Measurements from ENCODE around the gene CHST8.

The CHST8 gene

GRCh38 chr19:33724721-33725060, 102.9 kb downstream of the CHST8 start:
- H3K27ac ChIP-seq: no peak overlapping the region

DNA sequence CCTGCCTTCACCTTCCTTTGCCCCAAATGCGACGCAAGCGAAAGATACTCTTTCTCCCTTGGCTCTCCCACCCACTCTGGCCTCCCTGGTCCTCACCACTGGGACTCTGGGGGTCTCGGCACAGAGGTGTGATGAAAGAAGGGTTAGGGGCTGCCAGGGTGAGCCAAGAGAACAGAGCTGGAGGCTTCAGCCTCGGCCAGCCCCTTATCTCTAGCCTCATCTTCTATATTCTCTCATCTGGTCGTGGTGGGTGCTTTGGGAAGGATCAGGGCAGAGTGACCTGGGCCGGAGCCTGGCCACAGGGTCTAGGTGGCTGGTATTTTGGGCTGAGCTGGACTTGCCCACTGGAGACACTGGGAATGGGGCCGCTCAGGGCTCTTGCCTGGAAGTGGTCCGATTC, 103.8 kb downstream of the CHST8 start:
- Histone ChIP-seq H3K27me3 (no peaks in the 10 kb centered on the region), H3K4me3 (no peak overlapping the region), H3K4me1 (peaks cover 0 to 13% (median 5%) of the 10 kb centered on the region in 10 experiments; a peak in 8 of 20 replicates), H3K36me3 (no peaks in the 10 kb centered on the region), H3K9me3 (replicated peaks in 1 of 11) (no peaks in the 10 kb centered on the region), H3K4me2 (peak overlapping the region in 3 of 11 experiments; percentile 17 to 40 (median 26); a peak in 1 of 22 replicates), H3K27ac (no peak overlapping the region), H4K20me1 (peaks cover 0 to 23% (median 0%) of the 10 kb centered on the region in 11 experiments; a peak in 4 of 22 replicates), H3K9ac (no peak overlapping the region)
- TF ChIP-seq Cebpa-rat (IDR thresholded peaks at IDR 0.05): no peak

More at GRCh38 chr19:33724721-33725060, 102.9 kb downstream of the CHST8 start:
- Histone ChIP-seq H3K36me3 (no peaks in the 10 kb centered on the region), H4K20me1 (peaks cover 0 to 23% (median 0%) of the 10 kb centered on the region in 11 experiments; a peak in 4 of 22 replicates), H3K9ac (no peak overlapping the region), H3K27me3 (no peaks in the 10 kb centered on the region), H3K4me2 (peak overlapping the region in 4 of 11 experiments; percentile 5 to 40 (median 22); a peak in 5 of 22 replicates), H3K9me3 (replicated peaks in 1 of 11) (no peaks in the 10 kb centered on the region), H3K4me3 (no peak overlapping the region), H3K4me1 (peaks cover 0 to 13% (median 5%) of the 10 kb centered on the region in 10 experiments; a peak in 8 of 20 replicates)
- no peak for TF ChIP-seq Cebpa-rat (IDR thresholded peaks at IDR 0.05)

DNA sequence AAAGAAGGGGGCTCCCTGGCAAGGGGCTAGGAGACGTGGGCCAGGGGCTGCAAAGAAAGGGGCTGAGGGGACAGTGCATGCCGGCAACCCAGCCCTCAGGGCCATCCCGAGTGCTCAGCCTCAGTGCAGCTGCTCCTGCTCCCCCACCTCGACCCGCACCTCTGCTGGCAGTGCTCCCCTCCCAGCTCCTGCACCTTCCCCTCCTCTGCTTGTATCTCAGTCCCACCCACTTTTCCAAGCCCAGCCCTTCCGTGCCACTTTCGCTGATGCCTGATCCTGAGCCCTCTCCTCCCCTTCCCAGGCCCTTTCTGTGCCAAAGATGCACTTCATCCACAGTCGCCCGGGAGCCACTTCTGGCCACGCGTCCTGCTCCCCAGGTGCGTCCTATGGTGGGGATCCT, 105.0 kb downstream of the CHST8 start:
- TF ChIP-seq Cebpa-rat (IDR thresholded peaks at IDR 0.05): no peak
- H3K4me2 ChIP-seq: no peak overlapping the region
- H3K4me3 ChIP-seq: no peak overlapping the region
- H3K4me1 ChIP-seq: peaks cover 0 to 13% (median 5%) of the 10 kb centered on the region in 10 experiments; a peak in 8 of 20 replicates
- no peak overlapping the region for H3K27ac ChIP-seq
- H3K9me3 ChIP-seq (replicated peaks in 1 of 11): no peaks in the 10 kb centered on the region
- no peaks in the 10 kb centered on the region for H3K27me3 ChIP-seq
- H3K36me3 ChIP-seq: no peaks in the 10 kb centered on the region
- H4K20me1 ChIP-seq: peaks cover 0 to 23% (median 0%) of the 10 kb centered on the region in 11 experiments; a peak in 4 of 22 replicates
- no peak overlapping the region for H3K9ac ChIP-seq

- Histone ChIP-seq H3K4me3 (no peak overlapping the region), H4K20me1 (peaks cover 0 to 23% (median 0%) of the 10 kb centered on the region in 11 experiments; a peak in 5 of 22 replicates), H3K27me3 (no peaks in the 10 kb centered on the region), H3K9ac (no peak overlapping the region), H3K36me3 (no peaks in the 10 kb centered on the region), H3K27ac (no peak overlapping the region), H3K9me3 (replicated peaks in 1 of 11) (peaks cover 0 to under 1% (median 0%) of the 10 kb centered on the region in 11 experiments; a peak in 1 of 22 replicates), H3K4me1 (peaks cover 0 to 10% (median 5%) of the 10 kb centered on the region in 10 experiments; a peak in 8 of 20 replicates), H3K4me2 (no peak overlapping the region)
- TF ChIP-seq Cebpa-rat (IDR thresholded peaks at IDR 0.05): no peak
Observed at GRCh38 chr19:33727331-33727998, 105.7 kb downstream of the CHST8 start.

DNA sequence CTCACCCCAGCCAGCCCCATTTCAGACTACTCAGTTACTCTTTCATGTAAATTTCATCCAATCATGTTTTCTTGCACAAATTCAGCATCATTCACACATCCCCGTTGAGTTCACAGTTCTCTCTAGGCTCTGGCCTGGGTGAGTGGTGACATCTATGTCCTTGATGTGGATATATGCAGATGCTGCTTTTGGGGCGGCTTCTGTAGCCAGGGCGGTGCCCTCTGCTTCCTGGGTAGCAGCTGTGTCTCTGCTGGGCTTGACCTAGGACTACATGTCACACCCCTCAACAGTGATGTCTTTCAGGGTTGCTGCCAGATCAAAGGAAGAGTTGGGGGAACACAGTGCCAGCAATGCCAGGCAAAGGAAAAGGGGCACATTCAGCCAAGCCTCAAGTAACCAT, 106.4 kb downstream of the CHST8 start:
- no peaks in the 10 kb centered on the region for H3K27me3 ChIP-seq
- H3K9me3 ChIP-seq (replicated peaks in 1 of 11): peaks cover 0 to 6% (median 0%) of the 10 kb centered on the region in 11 experiments; a peak in 5 of 22 replicates
- H3K4me2 ChIP-seq: no peak overlapping the region
- no peak for TF ChIP-seq Cebpa-rat (IDR thresholded peaks at IDR 0.05)
- H4K20me1 ChIP-seq: peaks cover 0 to 23% (median 0%) of the 10 kb centered on the region in 11 experiments; a peak in 5 of 22 replicates
- no peak overlapping the region for H3K9ac ChIP-seq
- H3K4me3 ChIP-seq: no peak overlapping the region
- no peaks in the 10 kb centered on the region for H3K36me3 ChIP-seq
- no peak overlapping the region for H3K27ac ChIP-seq
- H3K4me1 ChIP-seq: peaks cover 0 to 10% (median 5%) of the 10 kb centered on the region in 10 experiments; a peak in 8 of 20 replicates

DNA sequence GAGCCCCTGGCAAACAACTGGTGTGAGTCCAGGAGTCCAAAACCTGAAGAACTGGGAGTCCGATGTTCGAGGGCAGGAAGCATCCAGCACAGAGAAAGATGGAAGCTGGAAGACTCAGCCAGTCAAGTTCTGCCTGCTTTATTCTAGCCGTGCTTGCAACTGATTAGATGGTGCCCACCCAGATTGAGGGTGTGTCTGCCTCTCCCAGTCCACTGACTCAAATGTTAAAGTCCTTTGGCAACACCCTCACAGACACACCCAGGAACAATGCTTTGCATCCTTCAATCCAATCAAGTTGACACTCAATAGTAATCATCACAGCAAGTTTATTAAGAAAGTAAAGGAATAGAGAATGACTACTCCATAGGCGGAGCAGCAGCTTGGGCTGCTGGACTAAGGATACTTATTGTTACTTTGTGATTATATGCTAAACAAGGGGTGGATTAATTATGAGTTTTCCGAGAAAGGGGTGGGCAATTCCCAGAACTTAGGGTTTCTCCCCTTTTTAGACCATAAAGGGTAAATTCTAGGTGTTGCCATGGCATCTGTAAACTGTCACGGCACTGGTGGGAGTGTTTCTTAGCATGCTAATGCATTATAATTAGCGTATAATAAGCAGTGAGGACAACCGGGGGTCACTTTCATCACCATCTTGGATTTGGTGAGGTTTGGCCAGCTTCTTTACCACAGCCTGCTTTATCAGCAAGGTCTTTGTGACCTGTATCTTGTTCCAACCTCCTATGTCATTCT, 109.3 kb downstream of the CHST8 start:
- Histone ChIP-seq H3K36me3 (no peaks in the 10 kb centered on the region), H3K4me2 (no peak overlapping the region), H3K4me1 (no peaks in the 10 kb centered on the region), H4K20me1 (peaks cover 0 to 20% (median 0%) of the 10 kb centered on the region in 11 experiments; a peak in 5 of 22 replicates), H3K9me3 (replicated peaks in 1 of 11) (peaks cover 0 to 6% (median 0%) of the 10 kb centered on the region in 11 experiments; a peak in 5 of 22 replicates), H3K27ac (no peak overlapping the region), H3K4me3 (no peak overlapping the region), H3K27me3 (peaks cover 0 to 4% (median 0%) of the 10 kb centered on the region in 11 experiments; a peak in 2 of 22 replicates), H3K9ac (no peak overlapping the region)
- no peak for TF ChIP-seq Cebpa-rat (IDR thresholded peaks at IDR 0.05)

DNA sequence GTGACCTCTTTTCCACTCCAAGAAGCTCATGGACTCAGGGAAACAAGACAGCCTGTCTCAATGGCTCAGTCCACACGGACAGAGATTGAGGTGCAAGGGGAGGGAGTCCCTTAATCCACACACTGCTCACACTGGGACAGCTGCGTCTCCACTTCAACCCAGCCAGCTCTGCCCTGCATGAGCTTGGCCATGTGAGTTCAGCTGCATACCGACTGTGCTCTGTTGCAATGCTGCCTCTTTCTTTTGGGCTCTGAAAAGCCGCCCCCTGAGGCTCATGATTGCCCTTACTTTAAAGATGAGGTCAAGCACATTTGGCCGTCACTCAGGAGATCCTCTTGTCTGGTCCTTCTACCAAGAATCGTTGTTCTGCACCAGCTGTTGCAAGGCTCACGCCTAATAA, 110.1 kb downstream of the CHST8 start:
- Histone ChIP-seq H3K27me3 (peaks cover 0 to 4% (median 0%) of the 10 kb centered on the region in 11 experiments; a peak in 2 of 22 replicates), H3K36me3 (no peaks in the 10 kb centered on the region), H4K20me1 (peaks cover 0 to 25% (median 0%) of the 10 kb centered on the region in 11 experiments; a peak in 5 of 22 replicates), H3K4me2 (no peak overlapping the region), H3K4me3 (no peak overlapping the region), H3K9me3 (replicated peaks in 1 of 11) (peaks cover 0 to 6% (median 0%) of the 10 kb centered on the region in 11 experiments; a peak in 5 of 22 replicates), H3K9ac (no peak overlapping the region), H3K27ac (no peak overlapping the region), H3K4me1 (no peaks in the 10 kb centered on the region)
- no peak for TF ChIP-seq Cebpa-rat (IDR thresholded peaks at IDR 0.05)

- no peaks in the 10 kb centered on the region for H3K36me3 ChIP-seq
- H3K9me3 ChIP-seq (replicated peaks in 1 of 11): peaks cover 0 to 6% (median 0%) of the 10 kb centered on the region in 11 experiments; a peak in 5 of 22 replicates
- H3K4me3 ChIP-seq: no peak overlapping the region
- H3K27ac ChIP-seq: no peak overlapping the region
- H3K9ac ChIP-seq: no peak overlapping the region
- no peak for TF ChIP-seq Cebpa-rat (IDR thresholded peaks at IDR 0.05)
- no peaks in the 10 kb centered on the region for H3K4me1 ChIP-seq
- H3K27me3 ChIP-seq: peaks cover 0 to 9% (median 0%) of the 10 kb centered on the region in 11 experiments; a peak in 7 of 22 replicates
- peaks cover 0 to 29% (median 0%) of the 10 kb centered on the region in 11 experiments; a peak in 7 of 22 replicates for H4K20me1 ChIP-seq
- no peak overlapping the region for H3K4me2 ChIP-seq
Observed at GRCh38 chr19:33734913-33735312, 113.2 kb downstream of the CHST8 start.

GRCh38 chr19:33736158-33736557, 114.4 kb downstream of the CHST8 start:
- Histone ChIP-seq H3K9me3 (replicated peaks in 1 of 11) (peaks cover 0 to 6% (median 0%) of the 10 kb centered on the region in 11 experiments; a peak in 5 of 22 replicates), H3K27ac (no peak overlapping the region), H3K4me2 (no peak overlapping the region), H3K27me3 (peaks cover 0 to 17% (median 4%) of the 10 kb centered on the region in 11 experiments; a peak in 8 of 22 replicates), H3K9ac (no peak overlapping the region), H4K20me1 (peaks cover 0 to 32% (median 0%) of the 10 kb centered on the region in 11 experiments; a peak in 8 of 22 replicates), H3K36me3 (no peaks in the 10 kb centered on the region), H3K4me3 (no peak overlapping the region), H3K4me1 (no peaks in the 10 kb centered on the region)
- TF ChIP-seq Cebpa-rat (IDR thresholded peaks at IDR 0.05): no peak

Data from BLaER1 treated with 17β-estradiol and CSF1 and Interleukin-3, amounts not matched to agents 10 nM and 100 nM (cell line).